ENCODE measurements around the gene CYP4F8. TPM values are rescaled to one million over a fixed set of nuclear protein-coding genes. Genes with fewer than 3 reads are reported as not detected.
A peak's percentile ranks its signal among the peaks of the same experiment; 100 is the strongest.

Gene CYP4F8
- total RNA-seq, 1 donor from 2014 or later: 0.98 TPM

DNA sequence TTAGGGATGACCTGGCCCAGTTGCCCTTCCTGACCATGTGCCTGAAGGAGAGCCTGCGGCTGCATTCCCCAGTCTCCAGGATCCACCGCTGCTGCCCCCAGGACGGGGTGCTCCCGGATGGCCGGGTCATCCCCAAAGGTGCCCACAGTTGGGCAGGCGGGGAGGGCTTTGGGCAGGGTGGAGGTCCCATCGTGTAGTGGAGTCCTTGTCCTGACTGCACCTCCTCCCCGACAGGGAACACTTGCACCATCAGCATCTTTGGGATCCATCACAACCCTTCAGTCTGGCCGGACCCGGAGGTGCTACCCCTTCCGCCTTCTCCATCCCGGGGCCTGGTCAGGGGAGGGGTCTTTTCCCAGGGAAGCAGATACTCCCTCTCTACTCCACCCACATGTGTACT, 31.7 kb upstream of the CYP4F8 start:
- no peak overlapping the region for H3K27ac ChIP-seq
- no peak overlapping the region for H3K4me3 ChIP-seq
- no peaks in the 10 kb centered on the region for H3K27me3 ChIP-seq
- H3K9me3 ChIP-seq: no peaks in the 10 kb centered on the region
- TF ChIP-seq POLR2AphosphoS5 (IDR thresholded peaks at IDR 0.05; ENCODE audit: insufficient read depth in 1 of 2, low read depth in 1 of 2): no peak
- intact Hi-C loops (cut with DNase I): no loop called here
- no peak for DNase-seq (ENCODE audit: extremely low spot score in 2 of 2)
- H3K4me1 ChIP-seq: no peaks in the 10 kb centered on the region
- H3K36me3 ChIP-seq: no peaks in the 10 kb centered on the region

DNA sequence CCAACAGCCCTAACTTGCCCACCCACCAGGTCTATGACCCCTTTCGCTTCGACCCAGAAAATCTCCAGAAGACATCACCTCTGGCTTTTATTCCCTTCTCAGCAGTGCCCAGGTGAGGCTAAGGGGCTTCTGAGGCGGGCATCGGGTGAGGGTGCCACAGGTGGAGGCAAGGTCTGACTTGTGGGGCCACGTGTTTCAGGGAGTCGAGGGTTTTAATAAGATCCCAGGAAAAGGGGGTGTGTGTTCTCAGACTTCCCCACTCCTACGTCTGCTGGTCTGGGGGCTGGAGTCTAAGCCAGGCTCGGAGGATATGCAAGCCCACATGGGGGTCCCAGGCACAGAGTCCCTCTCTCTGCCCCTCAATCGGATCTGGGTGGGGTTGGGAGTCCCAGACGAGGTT, 30.9 kb upstream of the CYP4F8 start:
- no peaks in the 10 kb centered on the region for H3K4me1 ChIP-seq
- no peak overlapping the region for H3K27ac ChIP-seq
- H3K36me3 ChIP-seq: no peaks in the 10 kb centered on the region
- DNase-seq (ENCODE audit: extremely low spot score in 2 of 2): no peak
- H3K27me3 ChIP-seq: no peaks in the 10 kb centered on the region
- intact Hi-C loops (cut with DNase I): no loop called here
- H3K4me3 ChIP-seq: no peak overlapping the region
- H3K9me3 ChIP-seq: no peaks in the 10 kb centered on the region
- TF ChIP-seq POLR2AphosphoS5 (IDR thresholded peaks at IDR 0.05; ENCODE audit: insufficient read depth in 1 of 2, low read depth in 1 of 2): no peak
- TF ChIP-seq, protein P1, sequence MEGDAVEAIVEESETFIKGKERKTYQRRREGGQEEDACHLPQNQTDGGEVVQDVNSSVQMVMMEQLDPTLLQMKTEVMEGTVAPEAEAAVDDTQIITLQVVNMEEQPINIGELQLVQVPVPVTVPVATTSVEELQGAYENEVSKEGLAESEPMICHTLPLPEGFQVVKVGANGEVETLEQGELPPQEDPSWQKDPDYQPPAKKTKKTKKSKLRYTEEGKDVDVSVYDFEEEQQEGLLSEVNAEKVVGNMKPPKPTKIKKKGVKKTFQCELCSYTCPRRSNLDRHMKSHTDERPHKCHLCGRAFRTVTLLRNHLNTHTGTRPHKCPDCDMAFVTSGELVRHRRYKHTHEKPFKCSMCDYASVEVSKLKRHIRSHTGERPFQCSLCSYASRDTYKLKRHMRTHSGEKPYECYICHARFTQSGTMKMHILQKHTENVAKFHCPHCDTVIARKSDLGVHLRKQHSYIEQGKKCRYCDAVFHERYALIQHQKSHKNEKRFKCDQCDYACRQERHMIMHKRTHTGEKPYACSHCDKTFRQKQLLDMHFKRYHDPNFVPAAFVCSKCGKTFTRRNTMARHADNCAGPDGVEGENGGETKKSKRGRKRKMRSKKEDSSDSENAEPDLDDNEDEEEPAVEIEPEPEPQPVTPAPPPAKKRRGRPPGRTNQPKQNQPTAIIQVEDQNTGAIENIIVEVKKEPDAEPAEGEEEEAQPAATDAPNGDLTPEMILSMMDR (IDR thresholded peaks at IDR 0.05): no peak
- TF ChIP-seq POLR2A (IDR thresholded peaks at IDR 0.05): no peak

DNA sequence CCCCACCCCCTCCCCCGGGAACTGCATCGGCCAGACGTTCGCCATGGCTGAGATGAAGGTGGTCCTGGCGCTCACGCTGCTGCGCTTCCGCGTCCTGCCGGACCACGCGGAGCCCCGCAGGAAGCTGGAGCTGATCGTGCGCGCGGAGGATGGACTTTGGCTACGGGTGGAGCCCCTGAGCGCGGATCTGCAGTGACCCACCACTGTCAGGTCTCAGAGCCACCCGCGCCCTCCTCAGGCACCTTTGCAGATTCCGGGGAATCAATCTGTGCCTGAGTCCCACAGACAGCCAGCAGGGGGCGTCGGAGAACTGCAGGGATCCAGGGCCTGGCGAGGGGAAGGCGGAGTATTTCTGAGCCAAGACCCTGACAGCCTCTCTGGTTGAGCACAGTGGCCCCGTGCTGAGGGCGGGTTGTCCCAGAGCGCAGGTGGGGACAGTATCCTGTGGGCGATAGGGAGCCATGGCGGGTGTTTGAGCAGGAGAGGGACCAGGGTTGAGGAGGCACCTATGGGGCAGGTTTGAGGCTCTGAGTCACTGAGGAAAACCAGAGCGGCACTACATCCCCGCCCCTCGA, 30.4 kb upstream of the CYP4F8 start:
- H3K27me3 ChIP-seq: no peaks in the 10 kb centered on the region
- no peak for DNase-seq (ENCODE audit: extremely low spot score in 2 of 2)
- no peaks in the 10 kb centered on the region for H3K4me1 ChIP-seq
- H3K36me3 ChIP-seq: no peaks in the 10 kb centered on the region
- H3K4me3 ChIP-seq: no peak overlapping the region
- TF ChIP-seq, protein P1 (IDR thresholded peaks at IDR 0.05): peak; percentile 73 to 81 (median 81)
- peak in 1 of 2 donors; percentile 19 for TF ChIP-seq POLR2AphosphoS5 (IDR thresholded peaks at IDR 0.05; ENCODE audit: insufficient read depth in 1 of 2, low read depth in 1 of 2)
- TF ChIP-seq POLR2A (IDR thresholded peaks at IDR 0.05): no peak
- no peak overlapping the region for H3K27ac ChIP-seq
- no peaks in the 10 kb centered on the region for H3K9me3 ChIP-seq
- intact Hi-C loops (cut with DNase I): no loop called here

DNA sequence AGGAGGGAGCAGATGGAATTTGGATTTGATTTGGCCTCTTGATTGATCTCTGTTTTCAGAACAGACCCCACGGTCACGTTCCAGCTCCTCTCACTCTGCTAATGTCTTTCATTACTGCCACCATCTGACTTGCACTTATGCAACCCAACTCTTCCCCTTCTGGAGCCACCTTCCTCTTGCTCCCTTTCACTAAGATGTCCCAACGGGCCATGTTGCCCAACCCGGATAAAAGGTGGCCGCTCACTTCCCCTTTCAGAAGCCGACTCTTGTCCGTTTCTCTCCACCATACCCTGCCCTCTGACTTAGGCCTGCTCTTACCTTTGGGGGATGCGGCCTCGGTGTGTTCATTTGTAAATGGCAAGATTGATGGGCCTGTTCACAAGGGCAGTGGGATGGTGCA, 27.4 kb upstream of the CYP4F8 start:
- DNase-seq (ENCODE audit: extremely low spot score in 2 of 2): no peak
- Histone ChIP-seq H3K36me3 (no peaks in the 10 kb centered on the region), H3K4me1 (no peaks in the 10 kb centered on the region), H3K27me3 (no peaks in the 10 kb centered on the region), H3K9me3 (no peaks in the 10 kb centered on the region), H3K4me3 (no peak overlapping the region), H3K27ac (no peak overlapping the region)
- intact Hi-C loops (cut with DNase I): no loop called here
- no peak for TF ChIP-seq POLR2AphosphoS5 (IDR thresholded peaks at IDR 0.05; ENCODE audit: insufficient read depth in 1 of 2, low read depth in 1 of 2)
- no peak for TF ChIP-seq POLR2A (IDR thresholded peaks at IDR 0.05)
- TF ChIP-seq, protein P1 (IDR thresholded peaks at IDR 0.05): no peak

DNA sequence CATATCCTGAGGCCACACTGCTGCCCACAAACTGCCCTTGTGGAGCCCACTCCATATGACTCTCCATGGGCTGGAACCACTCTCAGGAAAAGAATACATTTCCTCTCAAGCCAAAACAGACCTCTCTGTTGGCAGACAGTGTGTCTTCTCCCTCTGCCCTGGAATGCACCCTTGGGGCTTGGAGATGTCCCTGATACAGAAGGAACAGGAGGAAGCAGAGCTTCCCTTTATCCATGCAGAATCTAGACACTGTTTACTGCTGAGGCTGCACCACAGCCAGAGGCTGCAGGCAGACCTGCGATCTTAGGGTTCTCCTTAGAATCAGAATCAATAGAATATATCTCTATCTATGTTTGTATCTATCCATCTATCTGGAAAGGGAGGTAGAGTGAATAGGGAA, 26.8 kb upstream of the CYP4F8 start:
- Histone ChIP-seq H3K27me3 (no peaks in the 10 kb centered on the region), H3K27ac (no peak overlapping the region)
- DNase-seq (ENCODE audit: extremely low spot score in 2 of 2): no peak

More for the DNA sequence above, 26.8 kb upstream of the CYP4F8 start:
- intact Hi-C loops (cut with DNase I): no loop called here
- Histone ChIP-seq H3K9me3 (no peaks in the 10 kb centered on the region), H3K4me3 (no peak overlapping the region), H3K4me1 (no peaks in the 10 kb centered on the region), H3K36me3 (no peaks in the 10 kb centered on the region)
- TF ChIP-seq POLR2AphosphoS5 (IDR thresholded peaks at IDR 0.05; ENCODE audit: insufficient read depth in 1 of 2, low read depth in 1 of 2) (no peak), POLR2A (IDR thresholded peaks at IDR 0.05) (no peak)
- TF ChIP-seq, protein P1 (IDR thresholded peaks at IDR 0.05): no peak

Measured in vagina (tissue), 2 donors.